ENCODE results near the gene DBN1. TPM values are rescaled to one million over a fixed set of nuclear protein-coding genes. Genes with fewer than 3 reads are reported as not detected.

DBN1 gene
- total RNA-seq, 1 donor from 2014 or later = 274 TPM

GRCh38 chr5:177452688-177453638, 20.5 kb downstream of the DBN1 start:
- DNase-seq (ENCODE audit: low spot score) = no peak
- Mint-ChIP-seq H3K27me3 (ENCODE audit: low read depth) (no peaks in the 10 kb centered on the region), H3K4me3 (ENCODE audit: unreplicated experiment) (no peak overlapping the region), H3K4me1 (ENCODE audit: low read depth) (peaks cover 25% of the 10 kb centered on the region), H3K27ac (ENCODE audit: unreplicated experiment) (no peak overlapping the region), H3K9me3 (ENCODE audit: low read depth) (no peaks in the 10 kb centered on the region), H3K36me3 (ENCODE audit: low read depth) (peaks cover 4% of the 10 kb centered on the region)
- TF ChIP-seq CTCF (IDR thresholded peaks at IDR 0.05) = no peak

- no peaks in the 10 kb centered on the region for H3K27me3 Mint-ChIP-seq (ENCODE audit: low read depth)
- H3K4me1 Mint-ChIP-seq (ENCODE audit: low read depth) = peaks cover 22% of the 10 kb centered on the region
- TF ChIP-seq CTCF (IDR thresholded peaks at IDR 0.05) = no peak
- H3K4me3 Mint-ChIP-seq (ENCODE audit: unreplicated experiment) = no peak overlapping the region
- H3K9me3 Mint-ChIP-seq (ENCODE audit: low read depth) = no peaks in the 10 kb centered on the region
- H3K27ac Mint-ChIP-seq (ENCODE audit: unreplicated experiment) = no peak overlapping the region
- DNase-seq (ENCODE audit: low spot score) = no peak
- no peaks in the 10 kb centered on the region for H3K36me3 Mint-ChIP-seq (ENCODE audit: low read depth)
These were observed 22.6 kb downstream of the DBN1 start for GRCh38 chr5:177450667-177451424.

GRCh38 chr5:177449140-177450061, 24.0 kb downstream of the DBN1 start:
- H3K4me1 Mint-ChIP-seq (ENCODE audit: low read depth) = peaks cover 25% of the 10 kb centered on the region
- H3K36me3 Mint-ChIP-seq (ENCODE audit: low read depth) = no peaks in the 10 kb centered on the region
- no peaks in the 10 kb centered on the region for H3K27me3 Mint-ChIP-seq (ENCODE audit: low read depth)
- no peak overlapping the region for H3K27ac Mint-ChIP-seq (ENCODE audit: unreplicated experiment)
- no peak for DNase-seq (ENCODE audit: low spot score)
- H3K4me3 Mint-ChIP-seq (ENCODE audit: unreplicated experiment) = no peak overlapping the region
- no peak for TF ChIP-seq CTCF (IDR thresholded peaks at IDR 0.05)
- H3K9me3 Mint-ChIP-seq (ENCODE audit: low read depth) = no peaks in the 10 kb centered on the region

- no peaks in the 10 kb centered on the region for H3K27me3 Mint-ChIP-seq (ENCODE audit: low read depth)
- H3K4me1 Mint-ChIP-seq (ENCODE audit: low read depth) = peaks cover 21% of the 10 kb centered on the region
- DNase-seq (ENCODE audit: low spot score) = no peak
- H3K27ac Mint-ChIP-seq (ENCODE audit: unreplicated experiment) = peak overlapping the region; percentile 57
- no peaks in the 10 kb centered on the region for H3K9me3 Mint-ChIP-seq (ENCODE audit: low read depth)
- TF ChIP-seq CTCF (IDR thresholded peaks at IDR 0.05) = no peak
- peak overlapping the region; percentile 64 for H3K4me3 Mint-ChIP-seq (ENCODE audit: unreplicated experiment)
- no peaks in the 10 kb centered on the region for H3K36me3 Mint-ChIP-seq (ENCODE audit: low read depth)
These were observed 25.0 kb downstream of the DBN1 start for GRCh38 chr5:177448244-177448950.

Data from chondrocyte (in vitro differentiated cells).